ENCODE data around the gene DNAJC5G. TPM values are rescaled to one million over a fixed set of nuclear protein-coding genes. Genes with fewer than 3 reads are reported as not detected.
"Not testable (repeated sequence)": the region's sequence is repeated elsewhere in the genome, so short reads cannot be mapped to it uniquely, and the experiment has no call there.

DNAJC5G gene
- total RNA-seq, 1 donor from 2014 or later = not detected

DNA sequence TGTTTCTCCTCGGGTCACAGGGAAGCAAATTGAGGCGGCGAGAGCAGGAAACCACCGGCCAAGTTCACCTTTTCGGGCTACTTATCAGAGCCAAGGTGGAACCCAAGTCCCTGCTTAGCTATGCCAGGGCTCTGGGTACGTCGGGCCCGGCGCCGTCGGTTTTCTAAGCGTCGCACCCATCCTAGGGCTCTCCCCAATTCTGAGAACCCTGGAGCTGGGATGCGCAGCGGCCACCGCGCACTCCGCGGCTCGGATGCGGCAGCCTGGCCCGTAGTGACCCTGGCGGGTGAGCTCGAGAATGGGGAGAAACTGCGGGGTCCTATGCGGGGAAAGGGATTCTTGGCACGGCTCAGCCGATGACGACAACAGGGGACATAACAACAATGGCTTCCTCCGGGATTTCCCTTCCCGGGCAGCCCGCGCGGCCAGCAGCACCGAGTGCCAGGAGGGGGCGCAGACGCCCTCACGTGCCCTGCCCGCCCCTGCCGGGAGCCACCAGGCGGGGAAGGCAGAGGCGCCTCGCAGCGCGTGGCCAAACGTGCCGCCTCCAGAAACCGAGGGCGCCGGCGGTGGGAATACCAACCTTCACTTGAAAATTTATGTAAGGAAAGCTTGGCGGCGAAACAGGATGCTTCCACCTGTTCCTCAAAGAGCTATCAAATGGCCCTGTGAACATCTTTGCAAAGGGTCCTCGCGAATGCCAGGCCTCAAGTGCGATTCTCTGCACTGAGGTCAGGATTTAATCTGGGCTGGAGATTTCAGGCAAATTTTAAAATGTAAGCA, 10.3 kb upstream of the DNAJC5G start:
- DNase-seq (ENCODE audit: low read depth) (no peak), FAIRE-seq (no peak)
- H3K27ac ChIP-seq (ENCODE audit: low read depth, low read length) = no peak overlapping the region
- H3K9me3 Mint-ChIP-seq (ENCODE audit: unreplicated experiment) = peaks cover 3% of the 10 kb centered on the region
- H3K27me3 ChIP-seq (ENCODE audit: insufficient read depth, low read length) = peaks cover 79% of the 10 kb centered on the region
- H3K36me3 Mint-ChIP-seq (ENCODE audit: low read depth, unreplicated experiment) = no peaks in the 10 kb centered on the region
- peaks cover 6% of the 10 kb centered on the region for H3K4me1 ChIP-seq (ENCODE audit: insufficient read depth, low read length)
- H3K9me3 ChIP-seq (ENCODE audit: insufficient read depth, low read depth, low read length) = peaks cover 2% of the 10 kb centered on the region
- no peaks in the 10 kb centered on the region for H3K79me2 ChIP-seq (ENCODE audit: insufficient read depth, low read length)
- H3K4me1 Mint-ChIP-seq (ENCODE audit: low read depth, unreplicated experiment) = peaks cover 3% of the 10 kb centered on the region
- H3K9ac ChIP-seq (ENCODE audit: low read length) = no peak overlapping the region
- H3K27ac Mint-ChIP-seq (ENCODE audit: unreplicated experiment) = peak overlapping the region; percentile 67
- H3K36me3 ChIP-seq (ENCODE audit: insufficient read depth, low read length) = no peaks in the 10 kb centered on the region
- H3K27me3 Mint-ChIP-seq (ENCODE audit: low read depth, unreplicated experiment) = peaks cover 39% of the 10 kb centered on the region
- peak overlapping the region; percentile 46 for H3K4me3 ChIP-seq (ENCODE audit: insufficient read depth, low read depth, low read length)
- TF ChIP-seq EZH2 (IDR thresholded peaks at IDR 0.05; ENCODE audit: insufficient read depth, low read length) = no peak
- TF ChIP-seq, protein P1, sequence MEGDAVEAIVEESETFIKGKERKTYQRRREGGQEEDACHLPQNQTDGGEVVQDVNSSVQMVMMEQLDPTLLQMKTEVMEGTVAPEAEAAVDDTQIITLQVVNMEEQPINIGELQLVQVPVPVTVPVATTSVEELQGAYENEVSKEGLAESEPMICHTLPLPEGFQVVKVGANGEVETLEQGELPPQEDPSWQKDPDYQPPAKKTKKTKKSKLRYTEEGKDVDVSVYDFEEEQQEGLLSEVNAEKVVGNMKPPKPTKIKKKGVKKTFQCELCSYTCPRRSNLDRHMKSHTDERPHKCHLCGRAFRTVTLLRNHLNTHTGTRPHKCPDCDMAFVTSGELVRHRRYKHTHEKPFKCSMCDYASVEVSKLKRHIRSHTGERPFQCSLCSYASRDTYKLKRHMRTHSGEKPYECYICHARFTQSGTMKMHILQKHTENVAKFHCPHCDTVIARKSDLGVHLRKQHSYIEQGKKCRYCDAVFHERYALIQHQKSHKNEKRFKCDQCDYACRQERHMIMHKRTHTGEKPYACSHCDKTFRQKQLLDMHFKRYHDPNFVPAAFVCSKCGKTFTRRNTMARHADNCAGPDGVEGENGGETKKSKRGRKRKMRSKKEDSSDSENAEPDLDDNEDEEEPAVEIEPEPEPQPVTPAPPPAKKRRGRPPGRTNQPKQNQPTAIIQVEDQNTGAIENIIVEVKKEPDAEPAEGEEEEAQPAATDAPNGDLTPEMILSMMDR (IDR thresholded peaks at IDR 0.05; ENCODE audit: insufficient read depth, low read depth, low read length) = no peak
- peak overlapping the region; percentile 75 for H3K4me3 Mint-ChIP-seq (ENCODE audit: unreplicated experiment)
- H2AFZ ChIP-seq (ENCODE audit: low read depth, low read length) = peak overlapping the region; percentile 41
- peaks cover 14% of the 10 kb centered on the region for H4K20me1 ChIP-seq (ENCODE audit: insufficient read depth, low read length)
- H3K4me2 ChIP-seq (ENCODE audit: low read length) = peak overlapping the region; percentile 81

DNA sequence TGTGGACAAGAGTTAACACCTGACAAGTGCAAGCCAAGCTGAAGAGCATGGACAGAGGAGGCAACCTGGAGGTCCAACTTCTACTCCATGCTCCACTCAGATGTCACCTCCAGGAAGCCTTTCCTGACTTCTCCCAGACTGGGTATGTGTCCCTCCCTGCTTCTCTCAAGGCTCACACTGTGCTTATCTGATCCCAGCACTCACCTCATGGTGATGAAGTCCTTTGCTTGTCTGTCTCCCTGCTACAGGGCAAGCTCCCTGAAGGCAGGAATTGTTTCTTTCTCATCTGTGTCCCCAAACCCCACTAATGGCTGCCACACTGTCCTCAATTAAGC, 9.7 kb upstream of the DNAJC5G start:
- H3K4me3 Mint-ChIP-seq (ENCODE audit: unreplicated experiment) = no peak overlapping the region
- no peak overlapping the region for H3K27ac Mint-ChIP-seq (ENCODE audit: unreplicated experiment)
- H2AFZ ChIP-seq (ENCODE audit: low read depth, low read length) = no peak overlapping the region
- peaks cover 37% of the 10 kb centered on the region for H3K27me3 Mint-ChIP-seq (ENCODE audit: low read depth, unreplicated experiment)
- no peak overlapping the region for H3K27ac ChIP-seq (ENCODE audit: low read depth, low read length)
- peaks cover 7% of the 10 kb centered on the region for H3K4me1 Mint-ChIP-seq (ENCODE audit: low read depth, unreplicated experiment)
- FAIRE-seq = no peak
- H3K27me3 ChIP-seq (ENCODE audit: insufficient read depth, low read length) = peaks cover 75% of the 10 kb centered on the region
- H3K79me2 ChIP-seq (ENCODE audit: insufficient read depth, low read length) = no peaks in the 10 kb centered on the region
- H3K36me3 Mint-ChIP-seq (ENCODE audit: low read depth, unreplicated experiment) = no peaks in the 10 kb centered on the region
- H3K9me3 ChIP-seq (ENCODE audit: insufficient read depth, low read depth, low read length) = peaks cover 2% of the 10 kb centered on the region
- DNase-seq (ENCODE audit: low read depth) = no peak
- peaks cover 14% of the 10 kb centered on the region for H4K20me1 ChIP-seq (ENCODE audit: insufficient read depth, low read length)
- no peak overlapping the region for H3K4me3 ChIP-seq (ENCODE audit: insufficient read depth, low read depth, low read length)
- H3K9ac ChIP-seq (ENCODE audit: low read length) = no peak overlapping the region
- H3K4me1 ChIP-seq (ENCODE audit: insufficient read depth, low read length) = peaks cover 6% of the 10 kb centered on the region
- no peak for TF ChIP-seq EZH2 (IDR thresholded peaks at IDR 0.05; ENCODE audit: insufficient read depth, low read length)
- H3K9me3 Mint-ChIP-seq (ENCODE audit: unreplicated experiment) = peaks cover 3% of the 10 kb centered on the region
- no peaks in the 10 kb centered on the region for H3K36me3 ChIP-seq (ENCODE audit: insufficient read depth, low read length)
- H3K4me2 ChIP-seq (ENCODE audit: low read length) = peak overlapping the region; percentile 81

DNA sequence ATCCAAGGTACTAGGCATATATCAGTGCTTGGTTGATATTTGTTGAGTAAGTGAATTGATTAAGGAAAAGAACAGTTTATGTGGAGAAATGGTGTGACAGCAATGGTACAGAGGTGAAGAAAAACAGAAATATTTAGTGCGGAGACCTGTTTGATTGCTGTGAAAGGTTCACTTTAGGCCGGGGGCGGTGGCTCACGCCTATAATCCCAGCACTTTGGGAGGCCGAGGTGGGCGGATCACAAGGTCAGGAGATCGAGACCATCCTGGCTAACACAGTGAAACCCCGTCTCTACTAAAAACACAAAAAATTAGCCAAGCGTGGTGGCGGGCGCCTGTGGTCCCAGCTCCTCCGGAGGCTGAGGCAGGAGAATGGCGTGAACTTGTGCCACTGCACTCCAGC, 6.9 kb upstream of the DNAJC5G start:
- not testable (repeated sequence) for H3K27ac ChIP-seq (ENCODE audit: low read depth, low read length); H3K36me3 ChIP-seq (ENCODE audit: insufficient read depth, low read length); H3K27ac Mint-ChIP-seq (ENCODE audit: unreplicated experiment); H3K79me2 ChIP-seq (ENCODE audit: insufficient read depth, low read length); H3K9me3 Mint-ChIP-seq (ENCODE audit: unreplicated experiment); H3K4me1 ChIP-seq (ENCODE audit: insufficient read depth, low read length); FAIRE-seq; H3K36me3 Mint-ChIP-seq (ENCODE audit: low read depth, unreplicated experiment); H3K9me3 ChIP-seq (ENCODE audit: insufficient read depth, low read depth, low read length); H2AFZ ChIP-seq (ENCODE audit: low read depth, low read length); DNase-seq (ENCODE audit: low read depth); H3K9ac ChIP-seq (ENCODE audit: low read length); H3K4me3 Mint-ChIP-seq (ENCODE audit: unreplicated experiment); H3K4me2 ChIP-seq (ENCODE audit: low read length); H3K4me3 ChIP-seq (ENCODE audit: insufficient read depth, low read depth, low read length)
- Mint-ChIP-seq H3K4me1 (ENCODE audit: low read depth, unreplicated experiment) (peaks cover 15% of the 10 kb centered on the region), H3K27me3 (ENCODE audit: low read depth, unreplicated experiment) (peaks cover 28% of the 10 kb centered on the region)
- peaks cover 14% of the 10 kb centered on the region for H4K20me1 ChIP-seq (ENCODE audit: insufficient read depth, low read length)
- peaks cover 62% of the 10 kb centered on the region for H3K27me3 ChIP-seq (ENCODE audit: insufficient read depth, low read length)

All from astrocyte (in vitro differentiated cells and primary cell).